K562 (cell line): ENCODE data around the gene LDHAL6A. TPM values are rescaled to one million over a fixed set of nuclear protein-coding genes. Genes with fewer than 3 reads are reported as not detected.
A peak's percentile ranks its signal among the peaks of the same experiment; 100 is the strongest.

Experiments
- ATAC-seq: fragments of 200-7000 bp; cut with Tn5 transposase; 3 replicates; pipeline ENCODE4 v1.9.1; 2020; ENCODE audit warnings: moderate library complexity
- BruUV-seq: library from RNA; stranded (reverse); fragments of 400-500 nt; replicated peaks from 2 replicates; lab custom pipeline; 2021; lab: Mats Ljungman, UMichigan
- CTCF ChIA-PET: fragments of 300-600 bp; formaldehyde crosslinking; extraction: SDS; loops from one replicate; lab custom pipeline; 2021; ENCODE audit warnings: low intra/inter-chr PET ratio; lab: Yijun Ruan, JAX
- POLR2A ChIA-PET: fragments of 300-600, 350-650 bp; sonication (Branson Sonifier 250); formaldehyde crosslinking; extraction: SDS; loops from one replicate; lab custom pipeline; 2021; ENCODE audit warnings: antibody characterized with exemption, inconsistent platforms; lab: Yijun Ruan, JAX
- DNase-seq, 4 experiments: peaks; one replicate each; pipeline versions ENCODE4 v3.0.0 to v3.0.0-alpha.2; 2011 to 2018; ENCODE audit warnings: low spot score in 3 of 4, mixed read lengths in 3 of 4; ENCODE audit errors: extremely low read depth in 1 of 4
- FAIRE-seq: peaks from 2 replicates; lab custom pipeline; 2011; peaks lifted over from hg19 to GRCh38; lab: Jason Lieb, UNC
- H2AFZ ChIP-seq: 2 replicates; pipeline ENCODE4 v1.6.0; 2011; ENCODE audit warnings: low read depth, low read length, control low read depth, inconsistent platforms
- H3K27ac ChIP-seq: fragments of 200-600 bp; 3 replicates; pipeline ENCODE4 v1.8.0; 2011; ENCODE audit warnings: low read depth, mild to moderate bottlenecking, control low read depth, inconsistent platforms, low read length, moderate library complexity, mixed read lengths; ENCODE audit errors: extremely low read depth
- H3K27me3 ChIP-seq, 2 experiments: fragments of 300-600 bp in 1 of 2; 2 replicates in 1 of 2; 3 replicates in 1 of 2; pipeline versions ENCODE4 v1.6.0 to v1.8.0; 2011; ENCODE audit warnings: inconsistent platforms in 2 of 2, low read length in 2 of 2, mild to moderate bottlenecking in 1 of 2, mixed read lengths in 1 of 2, moderate library complexity in 1 of 2; ENCODE audit not compliant: control insufficient read depth in 2 of 2, insufficient read depth in 2 of 2
- H3K36me3 ChIP-seq: fragments of 300-600 bp; 3 replicates; pipeline ENCODE4 v1.8.0; 2011; ENCODE audit warnings: mild to moderate bottlenecking, low read length, inconsistent platforms; ENCODE audit not compliant: control insufficient read depth, insufficient read depth
- H3K4me1 ChIP-seq, 2 experiments: fragments of 200-600 bp in 1 of 2; replicated peaks in 1 of 2; 2 replicates in 1 of 2; 3 replicates in 1 of 2; pipeline versions ENCODE4 v1.5.1 to v1.8.0; 2011; ENCODE audit warnings: inconsistent platforms in 2 of 2, low read length in 2 of 2, mild to moderate bottlenecking in 1 of 2, mixed read lengths in 1 of 2, moderate library complexity in 1 of 2; ENCODE audit not compliant: control insufficient read depth in 2 of 2, insufficient read depth in 2 of 2
- H3K4me2 ChIP-seq: 2 replicates; pipeline ENCODE4 v1.6.1; 2011; ENCODE audit warnings: low read length, control low read depth, inconsistent platforms, mixed read lengths; ENCODE audit not compliant: insufficient read depth
- H3K4me3 ChIP-seq: fragments of 200-600 bp; sonication (generic), shearing (Covaris generic); 2 replicates; pipeline ENCODE4 v1.5.1; 2016; ENCODE audit warnings: control low read depth, inconsistent platforms
- H3K79me2 ChIP-seq: fragments of 200-600 bp; 3 replicates; pipeline ENCODE4 v1.8.0; 2011; ENCODE audit warnings: low read length, inconsistent platforms; ENCODE audit not compliant: control insufficient read depth, insufficient read depth
- H3K9ac ChIP-seq, 2 experiments: 2 replicates each; pipeline versions ENCODE4 v1.6.0 to v1.6.1; 2011; ENCODE audit warnings: low read depth in 2 of 2, low read length in 2 of 2, control low read depth in 1 of 2, inconsistent platforms in 1 of 2, mild to moderate bottlenecking in 1 of 2, mixed read lengths in 1 of 2; ENCODE audit not compliant: insufficient read depth in 1 of 2
- H3K9me1 ChIP-seq: one replicate; pipeline ENCODE4 v1.6.0; 2011; ENCODE audit warnings: inconsistent platforms, mild to moderate bottlenecking, low read length, moderate library complexity; ENCODE audit not compliant: control insufficient read depth, insufficient read depth
- H3K9me3 ChIP-seq: replicated peaks from 2 replicates; pipeline ENCODE4 v1.5.1; 2011; ENCODE audit warnings: low read depth, low read length, inconsistent platforms; ENCODE audit not compliant: control insufficient read depth, insufficient read depth
- H4K20me1 ChIP-seq: replicated peaks from 2 replicates; pipeline ENCODE4 v1.6.1; 2011; ENCODE audit warnings: low read length, inconsistent platforms, mixed read lengths; ENCODE audit not compliant: control insufficient read depth, insufficient read depth
- E2F1 ChIP-seq: sonication (generic); formaldehyde crosslinking; IDR thresholded peaks from 2 replicates; pipeline ENCODE4 v1.8.1; 2023; ENCODE audit warnings: mild to moderate bottlenecking, missing genetic modification reagents, moderate library complexity
- ELF2 ChIP-seq: fragments of 250-450 bp; sonication (Bioruptor Pico); IDR thresholded peaks from 2 replicates; pipeline ENCODE4 v1.5.0; 2021; ENCODE audit warnings: mild to moderate bottlenecking
- HCFC1 ChIP-seq: IDR thresholded peaks from 2 replicates; pipeline ENCODE4 v1.6.1; 2012; ENCODE audit warnings: low read depth, low read length, improper control_type of control experiment
- HOXB6 ChIP-seq: fragments of 250-450 bp; sonication (Bioruptor Pico); IDR thresholded peaks from 2 replicates; pipeline ENCODE4 v1.5.1; 2022; ENCODE audit warnings: mild to moderate bottlenecking, borderline replicate concordance
- KAT8 ChIP-seq: fragments of 450-650 bp; IDR thresholded peaks from 2 replicates; pipeline ENCODE4 v1.6.1; 2016; ENCODE audit warnings: low read depth, mild to moderate bottlenecking
- PRDM10 ChIP-seq: fragments of 450-650 bp; IDR thresholded peaks from 2 replicates; pipeline ENCODE4 v1.6.1; 2018; ENCODE audit not compliant: partially characterized antibody
- RFX1 ChIP-seq: fragments of 450-650 bp; IDR thresholded peaks from 2 replicates; pipeline ENCODE4 v1.6.1; 2016; ENCODE audit warnings: mild to moderate bottlenecking, moderate library complexity
- SRF ChIP-seq, 2 experiments: fragments of 250-450, 450-650 bp in 1 of 2; sonication (Bioruptor Pico) in 1 of 2; sonication (generic) in 1 of 2; formaldehyde crosslinking; IDR thresholded peaks; 2 replicates each; pipeline versions ENCODE4 v1.5.0 to v1.5.1; 2020 to 2022; ENCODE audit warnings: mild to moderate bottlenecking in 1 of 2, missing genetic modification reagents in 1 of 2
- STAT6 ChIP-seq: sonication (generic); formaldehyde crosslinking; IDR thresholded peaks from 2 replicates; pipeline ENCODE4 v1.8.1; 2023; ENCODE audit warnings: mild to moderate bottlenecking, missing genetic modification reagents
- ZNF24 ChIP-seq: fragments of 450-650 bp; IDR thresholded peaks from 2 replicates; pipeline ENCODE4 v1.6.1; 2016
- ZNF431 ChIP-seq: sonication (generic); formaldehyde crosslinking; IDR thresholded peaks from 2 replicates; pipeline ENCODE4 v1.8.0; 2022; ENCODE audit warnings: mild to moderate bottlenecking, missing genetic modification reagents
- ZNF561 ChIP-seq: fragments of 450-650 bp; formaldehyde crosslinking; conservative IDR thresholded peaks from 2 replicates; pipeline ENCODE4 v1.4.0; 2020; ENCODE audit warnings: mild to moderate bottlenecking, moderate library complexity
- ZNF830 ChIP-seq: fragments of 250-450 bp; sonication (Bioruptor Pico); IDR thresholded peaks from 2 replicates; pipeline ENCODE4 v1.5.0; 2021; ENCODE audit warnings: mild to moderate bottlenecking
- WGBS: fragments of 100-300 bp; shearing (Covaris generic); methylation state at CpG from one replicate; pipeline ENCODE4 v1.1.6; 2016; ENCODE audit warnings: low coverage, mixed read lengths; ENCODE audit not compliant: insufficient coverage; ENCODE audit errors: missing lambda C conversion rate; 5-methylcytosine and 5-hydroxymethylcytosine counted together
- in situ Hi-C: fragments of 300-500 bp; cut with MboI; formaldehyde crosslinking; loops from 4 replicates; pipeline ENCODE4 v1.15.0; 2018; ENCODE audit warnings: inconsistent platforms, mixed read lengths
- intact Hi-C: fragments of 100-400 bp; cut with micrococcal nuclease; formaldehyde crosslinking; loops from 2 replicates; pipeline ENCODE4 v1.14.2; 2022
- polyA plus RNA-seq, 8 experiments: library from polyadenylated mRNA; depleted of rRNA in 4 of 8; stranded (reverse) in 5 of 8; unstranded in 3 of 8; fragments of >200 nt; fragmentation: Nextera tagmentation in 2 of 8; fragmentation: Illumina TruSeq in 1 of 8; extraction: Ambion mirVana in 2 of 8; extraction: Trizol in 1 of 8; gene quantifications; 2 replicates each; pipeline versions ENCODE4 v1.2.1 to v1.2.3, GENCODE V29; 2011 to 2014; ENCODE audit warnings: inconsistent platforms in 1 of 8, missing spikeins in 1 of 8
- total RNA-seq, 7 experiments: library from RNA; depleted of rRNA in 6 of 7; stranded (reverse); fragments of >200 nt in 6 of 7; fragmentation: Illumina TruSeq in 2 of 7; extraction: Trizol in 2 of 7; gene quantifications; 2 replicates each; pipeline versions ENCODE4 v1.2.1 to v1.2.3, GENCODE V29; 2011 to 2021; ENCODE audit warnings: low replicate concordance in 1 of 7

LDHAL6A gene
- total and polyA plus RNA-seq, 9 of the 15 experiments (the other 6 are each of a cell fraction or from before 2014, with no cell fraction given) = 0.04 TPM; not detected in 8

- no peaks in the 10 kb centered on the region for H3K9me1 ChIP-seq
- no peaks in the 10 kb centered on the region; a peak in 1 of 5 replicates for H3K4me1 ChIP-seq
- H4K20me1 ChIP-seq = no peaks in the 10 kb centered on the region
- peaks cover 18% of the 10 kb centered on the region; the same call in 2 of the 3 replicates for H3K36me3 ChIP-seq
- no peaks in the 10 kb centered on the region for H3K9me3 ChIP-seq
- peak within 1 kb of the TSS; percentile 99 for H3K4me2 ChIP-seq
- FAIRE-seq (peak; percentile 93), DNase-seq (peak; percentile 93 to 96 (median 93)), ATAC-seq (peak; percentile 95)
- no peaks in the 10 kb centered on the region for H3K27me3 ChIP-seq
- CTCF ChIA-PET = no interaction called here
- in situ Hi-C loops = loop anchor here (25.0 kb wide), 1 partner anchor 211 kb away; the partner anchor contains the start of gene IGSF22
- BruUV-seq = no TSS peak
- H3K4me3 ChIP-seq = peak within 1 kb of the TSS; percentile 84
- peak within 1 kb of the TSS; percentile 97 for H3K27ac ChIP-seq
- under 1% methylated on average over 35 of the region's 57 CpGs for WGBS
- peaks cover 55% of the 10 kb centered on the region for H3K79me2 ChIP-seq
- intact Hi-C loops = loop anchor here (5.0 to 10.0 kb wide), 2 partner anchors 204 to 292 kb away; partner anchors contain the start of genes GTF2H1, HPS5 and SAA4
- POLR2A ChIA-PET = interaction anchor here (0.7 to 1.6 kb wide), 15 partner anchors 9 to 327 kb away, joined by 3 to 8 read pairs (median 3); partner anchors contain the start of genes GTF2H1, HPS5 and LDHA
- H2AFZ ChIP-seq = peak within 1 kb of the TSS; percentile 100
- H3K9ac ChIP-seq = peak within 1 kb of the TSS; percentile 95 to 99
- no peak for TF ChIP-seq HOXB6 (CRISPR knock-in tag)
- TF ChIP-seq ZNF24 = no peak
- TF ChIP-seq ELF2 (CRISPR knock-in tag) = peak; percentile 91
- TF ChIP-seq HCFC1 = peak; percentile 63; the same call in 1 of the 2 replicates
- no peak for TF ChIP-seq ZNF561 (CRISPR knock-in tag)
- peak in 1 of 2 experiments; percentile 20; a peak in 1 of 4 replicates for TF ChIP-seq SRF (CRISPR knock-in tag; IDR thresholded peaks at IDR 0.05)
- peak; percentile 32; the same call in 1 of the 2 replicates for TF ChIP-seq ZNF431 (CRISPR knock-in tag)
- TF ChIP-seq RFX1 = peak; percentile 3; the same call in 1 of the 2 replicates
- peak; percentile 62; the same call in 1 of the 2 replicates for TF ChIP-seq E2F1
- peak; percentile 57; the same call in 1 of the 2 replicates for TF ChIP-seq STAT6
- no peak; the same call in 1 of the 2 replicates for TF ChIP-seq KAT8
- no peak for TF ChIP-seq ZNF830 (CRISPR knock-in tag)
- TF ChIP-seq PRDM10 = peak; percentile 85
Observed at GRCh38 chr11:18526521-18527296, 71.1 kb downstream of the LDHAL6A start, which contains the start of gene TSG101. TSS of gene TSG101 (minus strand) at chr11:18526942. CDS start at chr11:18526816, 126 bp downstream.
